DND-41 (cell line): ENCODE measurements around the gene TSPEAR.
A peak's percentile ranks its signal among the peaks of the same experiment; 100 is the strongest.

Experiments used
- ATAC-seq: fragments of 200-7000 bp; cut with Tn5 transposase; 3 replicates; pipeline ENCODE4 v1.9.1; 2021; ENCODE audit warnings: low read depth; ENCODE audit not compliant: insufficient read depth
- DNase-seq: peaks from one replicate; pipeline ENCODE4 v3.0.0-alpha.2; 2020
- H2AFZ ChIP-seq: 2 replicates; pipeline ENCODE4 v1.6.0; 2012; ENCODE audit warnings: low read depth, low read length
- H3K27ac ChIP-seq: 2 replicates; pipeline ENCODE4 v1.5.1; 2012; ENCODE audit warnings: low read length, inconsistent platforms
- H3K27me3 ChIP-seq: fragments of 200-600 bp; sonication (generic); 2 replicates; pipeline ENCODE4 v1.6.0; 2012; ENCODE audit warnings: low read length, mild to moderate bottlenecking, inconsistent platforms; ENCODE audit not compliant: insufficient read depth, poor library complexity
- H3K36me3 ChIP-seq: 2 replicates; pipeline ENCODE4 v1.5.1; 2012; ENCODE audit warnings: low read length, inconsistent platforms; ENCODE audit not compliant: insufficient read depth
- H3K4me1 ChIP-seq: 2 replicates; pipeline ENCODE4 v1.5.1; 2012; ENCODE audit warnings: mild to moderate bottlenecking, low read length; ENCODE audit not compliant: insufficient read depth
- H3K4me2 ChIP-seq: 2 replicates; pipeline ENCODE4 v1.6.0; 2012; ENCODE audit warnings: mild to moderate bottlenecking, moderate library complexity, low read length, inconsistent platforms; ENCODE audit not compliant: insufficient read depth
- H3K4me3 ChIP-seq, 2 experiments: fragments of 200-600 bp in 1 of 2; shearing (Covaris generic) in 1 of 2; 2 replicates each; pipeline ENCODE4 v1.5.1; 2012 to 2016; ENCODE audit warnings: inconsistent platforms in 2 of 2, low read length in 2 of 2, mild to moderate bottlenecking in 2 of 2, low read depth in 1 of 2, moderate library complexity in 1 of 2
- H3K79me2 ChIP-seq: 2 replicates; pipeline ENCODE4 v1.6.0; 2012; ENCODE audit warnings: low read length, inconsistent platforms; ENCODE audit not compliant: insufficient read depth
- H3K9ac ChIP-seq: 2 replicates; pipeline ENCODE4 v1.6.0; 2012; ENCODE audit warnings: low read depth, mild to moderate bottlenecking, inconsistent platforms, low read length, moderate library complexity
- H3K9me3 ChIP-seq: 2 replicates; pipeline ENCODE4 v1.5.1; 2012; ENCODE audit warnings: low read length, moderate library complexity, mild to moderate bottlenecking, inconsistent platforms; ENCODE audit not compliant: insufficient read depth, severe bottlenecking
- H4K20me1 ChIP-seq: 2 replicates; pipeline ENCODE4 v1.6.0; 2012; ENCODE audit warnings: low read length; ENCODE audit not compliant: insufficient read depth
- EZH2 ChIP-seq: IDR thresholded peaks from 3 replicates; pipeline ENCODE4 v1.6.1; 2012; ENCODE audit warnings: borderline replicate concordance, low read depth, mild to moderate bottlenecking, moderate library complexity, low read length, inconsistent platforms; ENCODE audit not compliant: severe bottlenecking
- TF ChIP-seq, protein P1 (sequence below): IDR thresholded peaks from 2 replicates; pipeline ENCODE4 v1.5.1; 2012; ENCODE audit warnings: borderline replicate concordance, low read length, moderate library complexity, mild to moderate bottlenecking; ENCODE audit not compliant: poor library complexity, severe bottlenecking; ENCODE audit errors: extremely low read depth

TSPEAR gene

DNA sequence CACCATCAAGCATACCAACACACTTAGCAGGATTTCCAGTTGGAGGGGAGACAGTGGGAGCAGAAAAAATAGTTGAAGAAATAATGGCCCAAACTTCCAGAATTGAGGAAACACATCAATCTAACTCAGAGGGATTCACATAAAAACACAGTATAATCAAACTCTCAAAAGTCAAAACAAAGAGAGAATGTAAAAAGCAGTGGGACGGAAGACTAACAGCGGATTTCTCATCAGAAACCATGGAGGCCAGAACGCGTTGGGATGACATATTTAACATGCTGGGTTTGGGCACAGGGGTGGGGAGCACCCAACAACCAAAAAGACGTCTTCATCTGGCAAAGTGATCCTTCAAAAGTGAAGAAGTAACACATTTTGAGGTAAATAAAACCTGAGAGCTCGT lies 91.5 kb downstream of the TSPEAR start:
- Histone ChIP-seq H3K27me3 (no peaks in the 10 kb centered on the region), H3K4me2 (no peak overlapping the region), H3K9me3 (peaks cover 16% of the 10 kb centered on the region), H3K4me3 (no peak overlapping the region), H3K4me1 (no peaks in the 10 kb centered on the region), H3K79me2 (no peaks in the 10 kb centered on the region), H4K20me1 (no peaks in the 10 kb centered on the region), H2AFZ (no peak overlapping the region), H3K9ac (no peak overlapping the region), H3K27ac (no peak overlapping the region), H3K36me3 (no peaks in the 10 kb centered on the region)
- no peak for DNase-seq
- ATAC-seq: no peak
- TF ChIP-seq EZH2: no peak
- TF ChIP-seq, protein P1, sequence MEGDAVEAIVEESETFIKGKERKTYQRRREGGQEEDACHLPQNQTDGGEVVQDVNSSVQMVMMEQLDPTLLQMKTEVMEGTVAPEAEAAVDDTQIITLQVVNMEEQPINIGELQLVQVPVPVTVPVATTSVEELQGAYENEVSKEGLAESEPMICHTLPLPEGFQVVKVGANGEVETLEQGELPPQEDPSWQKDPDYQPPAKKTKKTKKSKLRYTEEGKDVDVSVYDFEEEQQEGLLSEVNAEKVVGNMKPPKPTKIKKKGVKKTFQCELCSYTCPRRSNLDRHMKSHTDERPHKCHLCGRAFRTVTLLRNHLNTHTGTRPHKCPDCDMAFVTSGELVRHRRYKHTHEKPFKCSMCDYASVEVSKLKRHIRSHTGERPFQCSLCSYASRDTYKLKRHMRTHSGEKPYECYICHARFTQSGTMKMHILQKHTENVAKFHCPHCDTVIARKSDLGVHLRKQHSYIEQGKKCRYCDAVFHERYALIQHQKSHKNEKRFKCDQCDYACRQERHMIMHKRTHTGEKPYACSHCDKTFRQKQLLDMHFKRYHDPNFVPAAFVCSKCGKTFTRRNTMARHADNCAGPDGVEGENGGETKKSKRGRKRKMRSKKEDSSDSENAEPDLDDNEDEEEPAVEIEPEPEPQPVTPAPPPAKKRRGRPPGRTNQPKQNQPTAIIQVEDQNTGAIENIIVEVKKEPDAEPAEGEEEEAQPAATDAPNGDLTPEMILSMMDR: no peak

DNA sequence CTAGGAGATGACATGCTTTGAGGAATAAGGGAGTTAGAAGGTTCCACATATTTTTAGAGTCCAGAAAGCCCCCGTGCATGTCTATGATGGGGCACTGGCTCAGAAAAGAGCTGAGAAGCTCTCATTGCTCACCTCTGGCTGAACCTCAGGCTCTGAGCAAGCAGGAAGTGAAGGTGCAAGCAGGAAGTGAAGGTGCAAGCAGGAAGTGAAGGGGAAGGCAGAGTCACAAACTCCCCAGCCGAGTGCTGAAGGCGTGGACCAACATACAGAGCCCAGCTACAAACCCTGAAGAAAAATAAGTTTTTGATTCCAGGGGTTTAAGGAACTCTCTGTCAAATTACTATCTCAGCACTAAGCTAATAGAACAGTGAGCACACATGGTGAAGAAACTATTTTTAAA lies 92.5 kb downstream of the TSPEAR start:
- TF ChIP-seq, protein P1: no peak
- TF ChIP-seq EZH2: no peak
- DNase-seq (no peak), ATAC-seq (0 out of 3 replicates have a peak, but pooled peaks have one; percentile 39)
- no peak overlapping the region for H2AFZ ChIP-seq
- no peaks in the 10 kb centered on the region for H3K36me3 ChIP-seq
- no peaks in the 10 kb centered on the region for H3K27me3 ChIP-seq
- peaks cover 17% of the 10 kb centered on the region for H3K9me3 ChIP-seq
- H3K27ac ChIP-seq: no peak overlapping the region
- H3K9ac ChIP-seq: no peak overlapping the region
- H3K79me2 ChIP-seq: no peaks in the 10 kb centered on the region
- no peaks in the 10 kb centered on the region for H3K4me1 ChIP-seq
- H3K4me2 ChIP-seq: no peak overlapping the region
- no peaks in the 10 kb centered on the region for H4K20me1 ChIP-seq
- no peak overlapping the region for H3K4me3 ChIP-seq

GRCh38 chr21:44618504-44618903 lies 92.9 kb downstream of the TSPEAR start:
- Histone ChIP-seq H3K27me3 (no peaks in the 10 kb centered on the region), H3K4me2 (no peak overlapping the region)
- ATAC-seq: no peak

More at GRCh38 chr21:44618504-44618903, 92.9 kb downstream of the TSPEAR start:
- no peaks in the 10 kb centered on the region for H3K79me2 ChIP-seq
- peaks cover 17% of the 10 kb centered on the region for H3K9me3 ChIP-seq
- TF ChIP-seq, protein P1: no peak
- TF ChIP-seq EZH2: no peak
- no peak overlapping the region for H3K27ac ChIP-seq
- no peak overlapping the region for H3K9ac ChIP-seq
- H3K4me3 ChIP-seq: no peak overlapping the region
- no peaks in the 10 kb centered on the region for H4K20me1 ChIP-seq
- no peaks in the 10 kb centered on the region for H3K4me1 ChIP-seq
- H3K36me3 ChIP-seq: no peaks in the 10 kb centered on the region
- no peak overlapping the region for H2AFZ ChIP-seq
- DNase-seq: no peak
